ENCODE measurements around the gene C10orf143.

DNA sequence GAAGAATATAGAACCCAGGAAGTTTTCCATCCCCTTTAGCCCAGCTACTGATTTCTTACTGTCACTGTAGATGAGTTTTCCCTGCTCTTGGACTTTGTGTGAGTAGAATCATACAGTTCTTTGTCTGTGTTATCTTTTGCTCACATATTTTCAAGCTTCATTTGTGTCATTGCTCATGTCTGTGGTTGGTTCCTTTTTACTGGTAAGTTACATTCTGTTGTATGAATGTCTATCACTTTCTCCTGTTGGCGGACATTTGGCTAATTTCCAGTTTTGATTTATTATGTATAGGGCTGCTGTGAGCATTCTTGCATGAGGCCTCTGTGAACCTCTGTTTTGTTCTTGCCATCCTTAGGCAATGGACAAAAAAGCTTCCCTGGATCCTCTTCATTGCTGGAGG lies 30.8 kb upstream of the C10orf143 start:
- TF ChIP-seq POLR2AphosphoS5 (IDR thresholded peaks at IDR 0.05) (no peak), POLR2A (IDR thresholded peaks at IDR 0.05) (no peak)

Measured in stomach (tissue), 4 donors.